MM.1S (cell line): ENCODE data around the gene LPCAT3.

ENCODE experiments used
- CTCF ChIP-seq: fragments of 300-600 bp; sonication (generic); IDR thresholded peaks from 2 replicates; pipeline ENCODE4 v1.5.1; 2016; ENCODE audit warnings: antibody characterized with exemption, low read length, mixed read lengths
- EZH2 ChIP-seq: fragments of 300-600 bp; sonication (generic); optimal IDR thresholded peaks from 2 replicates; pipeline ENCODE3; 2017; ENCODE audit warnings: low read depth, mild to moderate bottlenecking, antibody characterized with exemption, low read length, mixed read lengths
- EZH2phosphoT487 ChIP-seq: fragments of 300-600 bp; sonication (generic); IDR thresholded peaks from 2 replicates; pipeline ENCODE4 v1.6.1; 2018; ENCODE audit warnings: antibody characterized with exemption, low read length

GRCh38 chr12:6959058-6959804 is 59.0 kb downstream of the LPCAT3 start:
- no peak for TF ChIP-seq CTCF
- no peak for TF ChIP-seq EZH2
- TF ChIP-seq EZH2phosphoT487, result no peak
